Stimulated activated CD4-positive, alpha-beta T cell treated with anti-CD3 and anti-CD28 coated beads, Interleukin-1b, Interleukin-23, amount 100 ng/mL, for 24 hours (primary cell): ENCODE data around the gene NDUFS6.

Experiments
- DNase-seq, 4 experiments: peaks; one replicate each; pipeline ENCODE4 v3.0.0-alpha.2; 2020; ENCODE audit warnings: low read depth in 4 of 4, low spot score in 1 of 4

The NDUFS6 gene

DNA sequence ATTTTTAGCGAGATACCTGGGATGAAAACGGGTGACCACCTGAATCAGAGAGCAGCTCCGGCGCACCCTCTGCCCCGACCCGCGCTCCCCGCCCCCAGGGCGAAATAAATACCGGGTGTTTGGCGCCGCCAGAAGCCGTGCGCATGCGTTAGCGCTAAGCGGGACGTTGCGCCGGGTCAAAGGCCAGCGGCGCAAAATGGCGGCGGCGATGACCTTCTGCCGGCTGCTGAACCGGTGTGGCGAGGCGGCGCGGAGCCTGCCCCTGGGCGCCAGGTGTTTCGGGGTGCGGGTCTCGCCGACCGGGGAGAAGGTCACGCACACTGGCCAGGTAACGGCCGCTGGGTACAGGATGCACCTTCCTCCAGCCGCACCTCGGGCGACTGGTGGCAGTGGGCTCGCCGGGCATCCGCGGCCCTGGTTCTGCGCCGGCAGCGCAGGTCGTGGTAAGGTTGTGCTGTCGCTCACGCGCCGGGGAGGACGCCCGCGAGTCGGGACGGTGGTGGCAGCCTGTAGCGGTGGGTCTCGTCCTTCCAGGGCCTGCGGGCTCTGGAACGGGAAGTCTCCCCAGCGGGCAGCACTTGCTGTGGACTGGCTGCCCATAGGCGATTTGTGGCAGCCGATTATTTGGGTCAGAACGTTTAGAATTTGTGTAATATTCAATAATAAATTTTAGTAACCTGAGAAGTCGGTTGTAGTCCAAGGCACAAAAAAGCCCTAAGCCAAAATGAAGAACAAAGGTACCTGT lies at the start of gene NDUFS6:
TSS of gene NDUFS6 (plus strand) at position 186 of the 745 bp plus-strand sequence. CDS start at position 197, 11 bp downstream.
- DNase-seq, result peak; percentile 54 to 72 (median 68)

- no peak for DNase-seq
Measured at GRCh38 chr5:1751864-1752822, 49.1 kb upstream of the NDUFS6 start.

DNA sequence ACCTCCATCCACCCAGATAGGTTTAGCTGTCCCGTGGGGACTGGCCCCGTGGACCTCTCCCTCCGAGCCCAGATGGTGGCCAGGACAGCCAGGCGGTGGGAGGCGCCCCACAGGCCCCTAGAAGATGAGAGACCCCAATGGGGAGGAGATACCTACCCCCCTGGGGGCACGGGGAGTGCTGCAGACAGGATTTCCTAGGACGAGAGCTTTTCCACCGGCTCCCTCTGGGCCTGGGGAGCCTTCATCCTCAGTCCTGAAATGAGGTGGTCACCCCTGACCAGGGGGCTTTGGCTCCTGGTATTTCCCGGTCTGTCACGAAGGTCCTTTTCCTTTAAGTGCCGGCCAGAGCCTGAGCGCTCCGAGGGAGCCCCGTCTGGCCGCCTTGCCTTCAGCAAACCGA lies 48.3 kb upstream of the NDUFS6 start:
- no peak for DNase-seq

DNA sequence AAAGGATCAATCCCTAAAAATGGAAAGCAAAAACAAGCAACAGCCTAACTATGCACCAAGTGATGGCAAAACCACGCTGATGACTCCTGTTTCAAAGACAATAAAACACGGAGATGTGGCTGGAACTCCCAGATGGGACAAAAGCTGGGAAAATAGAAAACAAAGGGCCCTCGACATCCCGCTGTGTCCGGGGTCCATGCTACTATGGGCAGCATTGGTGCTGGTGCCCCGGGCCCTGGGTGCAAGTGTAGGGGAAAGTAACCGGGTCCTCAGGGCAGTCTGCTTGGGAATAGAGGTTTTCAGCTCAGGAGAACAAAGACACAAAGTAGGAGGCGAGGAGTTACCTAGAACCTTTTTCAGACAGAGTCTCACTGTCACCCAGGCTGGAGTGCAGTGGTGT lies 47.7 kb upstream of the NDUFS6 start:
- DNase-seq, result no peak

- no peak for DNase-seq
Measured at GRCh38 chr5:1754531-1755220, 46.5 kb upstream of the NDUFS6 start.

DNA sequence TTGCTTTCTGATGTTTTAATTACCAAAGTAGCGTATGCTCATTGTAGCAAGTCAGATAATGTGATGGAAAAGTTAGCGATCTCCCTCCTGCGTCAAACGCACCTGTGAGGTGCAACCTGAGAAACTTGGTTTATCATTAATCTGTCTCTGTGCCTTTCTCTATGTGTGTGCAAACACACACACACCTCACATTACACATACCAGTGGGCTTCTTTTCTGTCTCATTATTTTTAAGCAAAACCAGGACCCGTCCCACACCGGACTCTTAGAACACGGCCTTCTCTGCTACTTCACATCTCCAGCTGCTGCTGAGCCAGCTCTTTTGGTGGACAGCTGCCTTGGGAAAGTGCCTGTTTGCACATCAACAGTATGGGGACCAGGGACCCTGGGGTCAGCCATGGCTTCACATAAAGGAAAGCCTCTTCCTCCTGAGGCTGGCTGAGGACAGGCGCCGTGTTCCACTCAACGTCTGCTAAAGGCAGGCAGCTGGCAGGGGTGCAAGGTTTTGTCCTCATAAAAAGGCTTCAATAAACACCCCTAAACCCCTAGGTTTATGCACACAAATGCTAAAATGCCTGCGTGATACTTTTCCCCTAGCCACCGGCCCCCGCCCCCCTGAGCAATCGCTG lies 45.8 kb upstream of the NDUFS6 start:
- no peak for DNase-seq

DNA sequence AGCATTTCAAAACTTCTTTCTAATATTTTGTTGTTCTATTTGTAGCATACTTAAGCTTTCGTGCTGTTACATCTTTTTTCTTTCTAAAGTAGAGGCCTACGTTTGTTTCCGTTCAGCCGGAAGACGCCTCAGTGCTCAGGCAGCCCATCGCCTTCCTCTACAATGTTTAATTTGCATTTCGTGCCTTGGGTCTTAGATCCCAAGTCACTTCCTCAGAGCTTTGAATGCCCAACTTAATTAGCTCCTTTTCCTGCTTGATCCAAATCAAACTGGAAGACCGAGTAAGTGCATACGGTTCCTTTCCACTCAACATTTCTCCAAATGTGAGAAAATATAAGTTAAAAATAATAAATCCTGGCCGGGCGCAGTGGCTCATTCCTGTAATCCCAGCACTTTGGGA lies 44.7 kb upstream of the NDUFS6 start:
- DNase-seq, result no peak

DNA sequence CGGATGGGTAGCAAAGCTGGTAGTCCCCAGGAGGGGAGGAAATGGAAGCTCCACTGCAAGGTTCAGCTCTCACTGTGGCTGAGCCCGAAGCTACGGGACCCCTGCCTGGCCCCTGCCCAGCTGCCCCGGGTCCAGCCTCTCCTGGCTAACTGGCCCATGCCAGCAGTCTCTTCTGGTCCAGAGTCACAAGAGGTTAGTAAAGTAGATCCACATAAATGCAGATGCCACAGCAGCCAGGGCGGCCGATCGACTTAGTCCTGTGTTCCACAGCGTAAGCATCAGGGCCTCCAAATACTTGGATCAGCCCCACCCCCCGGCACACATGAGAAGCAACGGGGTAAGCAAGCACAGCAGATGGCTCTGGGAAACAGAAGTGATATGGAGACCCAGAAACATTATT lies 43.7 kb upstream of the NDUFS6 start:
- no peak for DNase-seq

GRCh38 chr5:1758574-1758973 lies 42.6 kb upstream of the NDUFS6 start:
- no peak for DNase-seq

DNA sequence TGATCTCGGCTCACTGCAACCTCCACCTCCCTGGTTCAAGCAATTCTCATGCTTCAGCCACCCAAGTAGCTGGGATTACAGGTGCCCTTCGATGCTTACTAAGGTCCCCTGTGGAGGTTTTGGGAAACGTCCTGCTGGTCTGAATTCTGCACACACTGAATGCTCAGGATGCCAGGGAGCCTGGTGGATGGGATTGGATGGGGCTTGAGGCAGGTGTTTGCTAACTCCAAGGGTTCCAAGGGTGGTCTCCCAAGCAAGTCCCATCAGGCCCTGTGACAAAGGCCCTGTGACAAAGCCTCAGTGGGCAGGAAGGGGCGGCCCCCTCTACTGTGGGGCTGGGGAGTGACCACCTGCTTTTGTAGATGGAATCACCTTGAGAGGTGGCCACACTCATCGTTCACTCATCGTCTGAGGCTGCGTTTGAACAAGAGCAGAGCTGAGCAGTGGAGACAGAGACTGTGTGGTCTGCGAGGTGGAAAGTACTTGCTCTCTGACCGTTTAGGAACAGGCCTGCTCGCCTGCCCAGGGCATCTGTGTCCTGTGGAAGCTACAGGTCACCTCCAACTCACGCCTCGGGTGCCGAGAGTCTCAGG lies 41.7 kb upstream of the NDUFS6 start:
- DNase-seq, result no peak

DNA sequence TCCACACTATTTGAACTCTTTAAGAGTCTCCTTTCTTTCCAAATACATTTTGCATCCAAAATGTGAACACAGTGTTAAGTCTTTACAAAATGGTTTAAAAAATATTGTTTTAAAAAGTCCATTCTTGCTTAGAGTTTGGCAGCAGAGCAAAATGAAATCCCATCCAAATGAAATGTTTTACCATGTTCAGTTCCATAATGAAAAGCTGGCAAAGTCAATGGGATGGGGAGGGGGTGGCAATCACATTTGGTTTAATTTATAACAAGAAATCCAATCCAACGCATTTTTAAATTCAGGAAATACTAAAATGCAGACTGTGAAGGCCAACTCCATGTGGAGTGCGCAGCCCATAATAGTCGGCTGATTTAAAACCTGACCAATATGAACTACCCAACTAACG lies 41.0 kb upstream of the NDUFS6 start:
- DNase-seq, result no peak

GRCh38 chr5:1760656-1761452 lies 40.4 kb upstream of the NDUFS6 start:
- no peak for DNase-seq

DNA sequence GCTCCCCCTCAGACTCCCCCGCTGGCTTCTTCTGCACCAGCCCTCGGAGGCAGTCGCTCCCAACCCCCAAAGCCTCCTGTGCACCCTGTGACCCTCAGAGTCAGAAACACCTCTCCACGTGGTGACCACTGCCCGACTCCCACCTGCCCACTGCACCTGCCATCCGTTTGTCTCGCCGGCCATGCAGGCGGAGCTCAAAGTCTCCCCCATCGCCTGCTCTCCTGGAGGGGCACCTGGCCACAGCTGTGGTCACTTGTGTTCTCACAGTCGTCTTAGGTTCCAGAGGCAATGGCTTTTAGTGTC lies 39.8 kb upstream of the NDUFS6 start:
- no peak for DNase-seq

DNA sequence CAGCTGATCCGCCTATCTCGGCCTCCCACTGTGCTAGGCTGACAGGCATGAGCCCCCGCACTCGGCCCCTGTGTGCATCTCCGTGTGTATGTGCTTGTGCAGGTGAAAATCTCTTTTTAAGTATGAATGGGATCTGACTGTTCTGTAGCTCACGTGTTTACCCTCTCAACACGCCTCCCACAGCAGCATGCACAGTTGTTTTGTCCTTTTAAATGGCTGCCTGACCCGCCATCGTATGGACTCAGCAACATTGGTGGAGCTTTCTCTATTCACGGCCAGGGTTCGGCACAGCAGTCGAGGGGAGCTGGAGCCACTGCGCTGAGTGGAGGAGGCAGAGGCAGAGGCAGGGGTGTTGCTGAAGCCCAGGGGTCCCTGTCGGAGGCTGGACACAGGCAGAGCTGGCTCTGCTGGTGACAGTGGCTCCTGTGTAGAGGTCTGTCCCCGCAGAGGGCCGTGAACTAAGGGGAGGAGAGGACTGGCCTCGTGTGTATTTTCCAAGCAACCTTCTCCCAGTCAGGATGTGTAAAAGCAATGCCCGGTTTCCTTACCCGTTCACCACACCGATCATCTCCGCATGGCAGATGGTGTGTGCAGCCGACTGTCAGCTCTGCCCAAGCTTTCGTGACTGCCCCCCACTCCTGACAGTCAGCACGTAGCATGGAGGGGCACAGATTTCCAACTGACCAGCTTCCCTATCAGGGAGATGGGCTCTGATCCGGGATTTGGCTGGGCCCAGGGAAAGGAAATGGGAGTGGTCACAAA lies 38.9 kb upstream of the NDUFS6 start:
- DNase-seq, result no peak

DNA sequence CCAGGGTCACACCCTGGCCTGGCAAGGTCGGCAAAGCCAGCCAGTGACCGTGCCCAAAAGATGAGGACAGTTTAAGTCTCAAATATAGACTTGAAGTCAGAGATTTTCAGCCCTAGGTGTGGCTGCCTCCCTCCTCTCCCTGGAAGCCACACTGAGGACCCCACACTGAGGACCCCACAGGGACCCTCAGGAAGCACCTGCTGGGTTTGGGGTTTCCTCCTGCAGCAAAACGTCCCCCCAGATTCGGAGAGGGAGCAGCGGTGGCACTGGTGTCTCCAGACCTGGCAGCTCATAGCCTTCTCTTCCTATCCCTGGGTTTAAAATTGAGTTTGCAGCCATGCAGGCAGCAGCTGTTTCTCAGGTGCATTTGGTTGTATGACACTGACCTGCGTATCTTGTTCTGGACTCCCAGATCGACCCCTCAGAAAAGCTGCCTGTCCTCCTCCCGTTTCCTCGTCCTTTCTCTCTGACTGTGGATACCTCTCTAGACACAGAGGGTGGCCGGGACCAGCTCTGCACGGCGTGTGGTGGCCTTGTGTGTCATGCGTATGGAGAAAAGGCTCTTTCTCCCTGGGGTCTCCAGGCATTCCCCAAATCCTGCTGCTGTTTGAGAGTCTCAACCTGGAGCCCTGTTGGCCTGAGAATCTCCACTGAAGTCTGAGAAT lies 38.2 kb upstream of the NDUFS6 start:
- DNase-seq, result no peak

DNA sequence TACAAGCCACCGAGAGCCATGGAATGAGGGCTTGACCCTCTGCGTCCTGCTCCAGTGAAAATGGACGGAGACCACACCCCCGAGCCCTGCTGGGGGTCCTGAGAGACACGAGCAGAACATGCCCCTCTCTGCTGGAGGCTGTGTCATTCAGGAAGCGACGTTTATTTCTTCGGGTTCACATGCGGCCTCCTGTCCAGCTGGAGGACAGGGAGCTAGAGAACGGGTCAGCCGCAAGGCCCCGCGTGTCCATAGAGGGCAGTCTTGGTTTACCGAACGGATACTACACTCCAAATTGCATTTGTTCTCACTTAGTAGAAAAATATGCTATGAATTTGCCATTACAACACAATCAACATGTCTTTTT lies 37.7 kb upstream of the NDUFS6 start:
- peak in 1 of 4 experiments; percentile 2 for DNase-seq

GRCh38 chr5:1763960-1764605 lies 37.1 kb upstream of the NDUFS6 start:
- no peak for DNase-seq

- no peak for DNase-seq
Measured at GRCh38 chr5:1764606-1764960, 36.6 kb upstream of the NDUFS6 start.
